K562 (cell line): ENCODE measurements around the gene SLC25A11. TPM values are rescaled to one million over a fixed set of nuclear protein-coding genes. Genes with fewer than 3 reads are reported as not detected.

Experiments
- ATAC-seq: fragments of 200-7000 bp; cut with Tn5 transposase; 3 replicates; pipeline ENCODE4 v1.9.1; 2020; ENCODE audit warnings: moderate library complexity
- BruUV-seq: library from RNA; stranded (reverse); fragments of 400-500 nt; replicated peaks from 2 replicates; lab custom pipeline; 2021; lab: Mats Ljungman, UMichigan
- CTCF ChIA-PET: fragments of 300-600 bp; formaldehyde crosslinking; extraction: SDS; loops from one replicate; lab custom pipeline; 2021; ENCODE audit warnings: low intra/inter-chr PET ratio; lab: Yijun Ruan, JAX
- POLR2A ChIA-PET: fragments of 300-600, 350-650 bp; sonication (Branson Sonifier 250); formaldehyde crosslinking; extraction: SDS; loops from one replicate; lab custom pipeline; 2021; ENCODE audit warnings: antibody characterized with exemption, inconsistent platforms; lab: Yijun Ruan, JAX
- DNase-seq, 4 experiments: peaks; one replicate each; pipeline versions ENCODE4 v3.0.0 to v3.0.0-alpha.2; 2011 to 2018; ENCODE audit warnings: low spot score in 3 of 4, mixed read lengths in 3 of 4; ENCODE audit errors: extremely low read depth in 1 of 4
- FAIRE-seq: peaks from 2 replicates; lab custom pipeline; 2011; peaks lifted over from hg19 to GRCh38; lab: Jason Lieb, UNC
- H2AFZ ChIP-seq: 2 replicates; pipeline ENCODE4 v1.6.0; 2011; ENCODE audit warnings: low read depth, low read length, control low read depth, inconsistent platforms
- H3K27ac ChIP-seq: fragments of 200-600 bp; 3 replicates; pipeline ENCODE4 v1.8.0; 2011; ENCODE audit warnings: low read depth, mild to moderate bottlenecking, control low read depth, inconsistent platforms, low read length, moderate library complexity, mixed read lengths; ENCODE audit errors: extremely low read depth
- H3K27me3 ChIP-seq, 2 experiments: fragments of 300-600 bp in 1 of 2; 2 replicates in 1 of 2; 3 replicates in 1 of 2; pipeline versions ENCODE4 v1.6.0 to v1.8.0; 2011; ENCODE audit warnings: inconsistent platforms in 2 of 2, low read length in 2 of 2, mild to moderate bottlenecking in 1 of 2, mixed read lengths in 1 of 2, moderate library complexity in 1 of 2; ENCODE audit not compliant: control insufficient read depth in 2 of 2, insufficient read depth in 2 of 2
- H3K36me3 ChIP-seq: fragments of 300-600 bp; 3 replicates; pipeline ENCODE4 v1.8.0; 2011; ENCODE audit warnings: mild to moderate bottlenecking, low read length, inconsistent platforms; ENCODE audit not compliant: control insufficient read depth, insufficient read depth
- H3K4me1 ChIP-seq, 2 experiments: fragments of 200-600 bp in 1 of 2; replicated peaks in 1 of 2; 2 replicates in 1 of 2; 3 replicates in 1 of 2; pipeline versions ENCODE4 v1.5.1 to v1.8.0; 2011; ENCODE audit warnings: inconsistent platforms in 2 of 2, low read length in 2 of 2, mild to moderate bottlenecking in 1 of 2, mixed read lengths in 1 of 2, moderate library complexity in 1 of 2; ENCODE audit not compliant: control insufficient read depth in 2 of 2, insufficient read depth in 2 of 2
- H3K4me2 ChIP-seq: 2 replicates; pipeline ENCODE4 v1.6.1; 2011; ENCODE audit warnings: low read length, control low read depth, inconsistent platforms, mixed read lengths; ENCODE audit not compliant: insufficient read depth
- H3K4me3 ChIP-seq: fragments of 200-600 bp; sonication (generic), shearing (Covaris generic); 2 replicates; pipeline ENCODE4 v1.5.1; 2016; ENCODE audit warnings: control low read depth, inconsistent platforms
- H3K79me2 ChIP-seq: fragments of 200-600 bp; 3 replicates; pipeline ENCODE4 v1.8.0; 2011; ENCODE audit warnings: low read length, inconsistent platforms; ENCODE audit not compliant: control insufficient read depth, insufficient read depth
- H3K9ac ChIP-seq, 2 experiments: 2 replicates each; pipeline versions ENCODE4 v1.6.0 to v1.6.1; 2011; ENCODE audit warnings: low read depth in 2 of 2, low read length in 2 of 2, control low read depth in 1 of 2, inconsistent platforms in 1 of 2, mild to moderate bottlenecking in 1 of 2, mixed read lengths in 1 of 2; ENCODE audit not compliant: insufficient read depth in 1 of 2
- H3K9me1 ChIP-seq: one replicate; pipeline ENCODE4 v1.6.0; 2011; ENCODE audit warnings: inconsistent platforms, mild to moderate bottlenecking, low read length, moderate library complexity; ENCODE audit not compliant: control insufficient read depth, insufficient read depth
- H3K9me3 ChIP-seq: replicated peaks from 2 replicates; pipeline ENCODE4 v1.5.1; 2011; ENCODE audit warnings: low read depth, low read length, inconsistent platforms; ENCODE audit not compliant: control insufficient read depth, insufficient read depth
- H4K20me1 ChIP-seq: replicated peaks from 2 replicates; pipeline ENCODE4 v1.6.1; 2011; ENCODE audit warnings: low read length, inconsistent platforms, mixed read lengths; ENCODE audit not compliant: control insufficient read depth, insufficient read depth
- DNMT1 ChIP-seq: fragments of 450-650 bp; IDR thresholded peaks from 2 replicates; pipeline ENCODE4 v1.6.1; 2016; ENCODE audit warnings: antibody characterized with exemption, mild to moderate bottlenecking
- GATAD2A ChIP-seq: fragments of 450-650 bp; IDR thresholded peaks from 2 replicates; pipeline ENCODE4 v1.6.1; 2017
- NFE2 ChIP-seq: IDR thresholded peaks from 2 replicates; pipeline ENCODE4 v1.6.1; 2014; ENCODE audit warnings: antibody characterized with exemption, low read depth
- NFIC ChIP-seq: fragments of 450-650 bp; IDR thresholded peaks from 2 replicates; pipeline ENCODE4 v1.6.1; 2017; ENCODE audit warnings: mild to moderate bottlenecking, inconsistent platforms
- NUFIP1 ChIP-seq: fragments of 450-650 bp; IDR thresholded peaks from 2 replicates; pipeline ENCODE4 v1.6.1; 2018; ENCODE audit not compliant: partially characterized antibody
- PATZ1 ChIP-seq: fragments of 250-450 bp; sonication (Bioruptor Pico); IDR thresholded peaks from 2 replicates; pipeline ENCODE4 v1.5.0; 2020; ENCODE audit warnings: mild to moderate bottlenecking, borderline replicate concordance
- POLR2A ChIP-seq: fragments of 450-650 bp; conservative IDR thresholded peaks from 2 replicates; pipeline ENCODE4 v1.6.1; 2016
- RAD51 ChIP-seq: fragments of 450-650 bp; IDR thresholded peaks from 2 replicates; pipeline ENCODE4 v1.7.1; 2016; ENCODE audit warnings: low read depth, mild to moderate bottlenecking, borderline replicate concordance
- RBFOX2 ChIP-seq: fragments of 200-400 bp; formaldehyde crosslinking; IDR thresholded peaks from 2 replicates; pipeline ENCODE4 v1.6.1; 2017; ENCODE audit warnings: low read depth, mild to moderate bottlenecking, low read length, moderate library complexity
- TRIM24 ChIP-seq, 2 experiments: fragments of 450-650 bp; IDR thresholded peaks; 2 replicates each; pipeline ENCODE4 v1.6.1; 2016
- ZBTB5 ChIP-seq: fragments of 450-650 bp; IDR thresholded peaks from 2 replicates; pipeline ENCODE4 v1.6.1; 2017; ENCODE audit warnings: antibody characterized with exemption
- ZNF133 ChIP-seq: fragments of 250-450 bp; sonication (Bioruptor Pico); IDR thresholded peaks from 2 replicates; pipeline ENCODE4 v1.4.0; 2020; ENCODE audit warnings: mild to moderate bottlenecking
- ZNF217 ChIP-seq: sonication (generic); formaldehyde crosslinking; IDR thresholded peaks from 2 replicates; pipeline ENCODE4 v1.8.0; 2022; ENCODE audit warnings: mild to moderate bottlenecking, missing genetic modification reagents
- ZNF282 ChIP-seq: sonication (generic); formaldehyde crosslinking; IDR thresholded peaks from 2 replicates; pipeline ENCODE4 v1.8.1; 2023; ENCODE audit warnings: missing genetic modification reagents
- ZNF644 ChIP-seq: fragments of 200-800 bp; sonication (Bioruptor generic); IDR thresholded peaks from 2 replicates; pipeline ENCODE4 v1.6.1; 2016; ENCODE audit warnings: low read depth, missing genetic modification characterization, missing compliant biosample characterization
- WGBS: fragments of 100-300 bp; shearing (Covaris generic); methylation state at CpG from one replicate; pipeline ENCODE4 v1.1.6; 2016; ENCODE audit warnings: low coverage, mixed read lengths; ENCODE audit not compliant: insufficient coverage; ENCODE audit errors: missing lambda C conversion rate; 5-methylcytosine and 5-hydroxymethylcytosine counted together
- in situ Hi-C: fragments of 300-500 bp; cut with MboI; formaldehyde crosslinking; loops from 4 replicates; pipeline ENCODE4 v1.15.0; 2018; ENCODE audit warnings: inconsistent platforms, mixed read lengths
- intact Hi-C: fragments of 100-400 bp; cut with micrococcal nuclease; formaldehyde crosslinking; loops from 2 replicates; pipeline ENCODE4 v1.14.2; 2022
- polyA plus RNA-seq, 8 experiments: library from polyadenylated mRNA; depleted of rRNA in 4 of 8; stranded (reverse) in 5 of 8; unstranded in 3 of 8; fragments of >200 nt; fragmentation: Nextera tagmentation in 2 of 8; fragmentation: Illumina TruSeq in 1 of 8; extraction: Ambion mirVana in 2 of 8; extraction: Trizol in 1 of 8; gene quantifications; 2 replicates each; pipeline versions ENCODE4 v1.2.1 to v1.2.3, GENCODE V29; 2011 to 2014; ENCODE audit warnings: inconsistent platforms in 1 of 8, missing spikeins in 1 of 8
- total RNA-seq, 7 experiments: library from RNA; depleted of rRNA in 6 of 7; stranded (reverse); fragments of >200 nt in 6 of 7; fragmentation: Illumina TruSeq in 2 of 7; extraction: Trizol in 2 of 7; gene quantifications; 2 replicates each; pipeline versions ENCODE4 v1.2.1 to v1.2.3, GENCODE V29; 2011 to 2021; ENCODE audit warnings: low replicate concordance in 1 of 7

The SLC25A11 gene
- total and polyA plus RNA-seq, 9 of the 15 experiments (the other 6 are each of a cell fraction or from before 2014, with no cell fraction given), result 3.1 to 56.7 (median 32.9) TPM

- TF ChIP-seq PATZ1 (CRISPR knock-in tag) (no peak), ZNF644 (tag) (no peak)
Measured at GRCh38 chr17:4945176-4945943, 5.5 kb upstream of the SLC25A11 start (continued).

- Histone ChIP-seq H3K9me3 (no peaks in the 10 kb centered on the region), H3K27ac (peak overlapping the region; percentile 79), H2AFZ (no peak overlapping the region), H3K4me1 (peaks cover 20 to 28% of the 10 kb centered on the region in 2 experiments; a peak in 4 of 5 replicates), H3K4me3 (no peak overlapping the region), H3K36me3 (peaks cover 65% of the 10 kb centered on the region), H3K4me2 (peak overlapping the region; percentile 93), H3K9me1 (no peaks in the 10 kb centered on the region), H4K20me1 (peaks cover 22% of the 10 kb centered on the region), H3K79me2 (peaks cover 80% of the 10 kb centered on the region), H3K27me3 (no peaks in the 10 kb centered on the region), H3K9ac (peak overlapping the region; percentile 30 to 73; a peak in 3 of 4 replicates)
- intact Hi-C loops, result loop anchor here (1.0 kb wide), 1 partner anchor 23 kb away; the partner anchor contains the start of gene SPAG7
- no peak for DNase-seq
- 34% methylated on average over 3 of the region's 8 CpGs for WGBS
- no peak for FAIRE-seq
- CTCF ChIA-PET, result no interaction called here
- BruUV-seq, result no TSS peak
- POLR2A ChIA-PET, result interaction anchor here (0.6 to 1.6 kb wide), 4 partner anchors 18 to 53 kb away, joined by 3 read pairs; partner anchors contain the start of genes INCA1 and KIF1C
- in situ Hi-C loops, result no loop called here
- no peak for ATAC-seq
- TF ChIP-seq ZNF133 (no peak), GATAD2A (no peak), ZNF217 (CRISPR knock-in tag) (no peak), NFE2 (no peak), RBFOX2 (peak; percentile 73), NFIC (0 out of 2 replicates have a peak, but pooled peaks have one; percentile 4), RAD51 (no peak), POLR2A (peak; percentile 86), DNMT1 (no peak), ZBTB5 (no peak), NUFIP1 (no peak), TRIM24 (IDR thresholded peaks at IDR 0.05) (peak in 1 of 2 experiments; percentile 25; a peak in 1 of 4 replicates), ZNF282 (CRISPR knock-in tag) (no peak)
Measured at GRCh38 chr17:4944554-4945175, 4.8 kb upstream of the SLC25A11 start.
